HEK293 (cell line): ENCODE measurements around the gene INTS1.

Source experiments
- CTCF ChIA-PET: fragments of 350-600 bp; formaldehyde crosslinking; extraction: SDS; loops from one replicate; lab custom pipeline; 2021; ENCODE audit warnings: antibody characterized with exemption; lab: Yijun Ruan, JAX
- POLR2A ChIA-PET: fragments of 300-600 bp; formaldehyde crosslinking; extraction: SDS; loops from one replicate; lab custom pipeline; 2020; ENCODE audit warnings: antibody characterized with exemption, inconsistent platforms; lab: Yijun Ruan, JAX
- H3K27ac ChIP-seq: fragments of 200-500 bp; sonication (Bioruptor generic); 2 replicates; pipeline ENCODE4 v1.5.1; 2014; ENCODE audit warnings: low read depth, low read length, control low read depth, inconsistent platforms; ENCODE audit errors: extremely low read depth
- H3K36me3 ChIP-seq, 2 experiments: fragments of 200-500 bp in 1 of 2; sonication (Bioruptor generic) in 1 of 2; 1 replicate in 1 of 2; 2 replicates in 1 of 2; pipeline ENCODE4 v1.5.1; 2014 to 2017; ENCODE audit warnings: inconsistent platforms in 2 of 2, low read length in 2 of 2; ENCODE audit not compliant: control insufficient read depth in 2 of 2, insufficient read depth in 1 of 2
- H3K4me1 ChIP-seq: fragments of 200-500 bp; sonication (Bioruptor generic); 2 replicates; pipeline ENCODE4 v1.5.1; 2014; ENCODE audit warnings: mild to moderate bottlenecking, low read length, inconsistent platforms; ENCODE audit not compliant: control insufficient read depth, insufficient read depth
- H3K4me3 ChIP-seq: 2 replicates; pipeline ENCODE4 v1.5.1; 2011; ENCODE audit warnings: low read depth, mild to moderate bottlenecking, control low read depth, low read length, moderate library complexity
- H3K9me3 ChIP-seq: fragments of 200-500 bp; sonication (Bioruptor generic); 2 replicates; pipeline ENCODE4 v1.5.1; 2014; ENCODE audit warnings: low read depth, low read length, inconsistent platforms; ENCODE audit not compliant: control insufficient read depth, insufficient read depth
- BCL11A ChIP-seq: fragments of 450-650 bp; formaldehyde crosslinking; IDR thresholded peaks from 2 replicates; pipeline ENCODE4 v1.5.1; 2016; ENCODE audit warnings: low read depth, missing biosample characterization, missing genetic modification characterization
- GLIS1 ChIP-seq: fragments of 450-650 bp; formaldehyde crosslinking; IDR thresholded peaks from 2 replicates; pipeline ENCODE4 v1.5.1; 2016; ENCODE audit warnings: missing biosample characterization, missing genetic modification characterization
- HOXD13 ChIP-seq: sonication (generic); formaldehyde crosslinking; IDR thresholded peaks from 2 replicates; pipeline ENCODE4 v1.8.0; 2022; ENCODE audit warnings: missing genetic modification reagents, borderline replicate concordance
- KLF9 ChIP-seq: fragments of 450-650 bp; formaldehyde crosslinking; IDR thresholded peaks from 2 replicates; pipeline ENCODE4 v1.5.1; 2016; ENCODE audit warnings: missing biosample characterization, missing genetic modification characterization, low read depth
- MZF1 ChIP-seq: fragments of 450-650 bp; formaldehyde crosslinking; IDR thresholded peaks from 2 replicates; pipeline ENCODE4 v1.5.1; 2017; ENCODE audit warnings: missing biosample characterization, missing genetic modification characterization, borderline replicate concordance
- SETDB1 ChIP-seq: IDR thresholded peaks from one replicate; pipeline ENCODE4 v1.6.1; 2017; ENCODE audit warnings: mild to moderate bottlenecking, low read length, moderate library complexity, mixed read lengths; ENCODE audit not compliant: insufficient read length
- ZBTB7A ChIP-seq: fragments of 450-650 bp; formaldehyde crosslinking; IDR thresholded peaks from 2 replicates; pipeline ENCODE4 v1.5.1; 2016; ENCODE audit warnings: low read depth, missing biosample characterization, missing genetic modification characterization
- ZBTB8A ChIP-seq: fragments of 450-650 bp; formaldehyde crosslinking; IDR thresholded peaks from 2 replicates; pipeline ENCODE4 v1.5.1; 2016; ENCODE audit warnings: missing biosample characterization, missing genetic modification characterization
- ZFHX2 ChIP-seq: fragments of 450-650 bp; formaldehyde crosslinking; conservative IDR thresholded peaks from 2 replicates; pipeline ENCODE4 v1.5.1; 2016; ENCODE audit warnings: missing biosample characterization, missing genetic modification characterization
- ZIC2 ChIP-seq: fragments of 450-650 bp; formaldehyde crosslinking; IDR thresholded peaks from 2 replicates; pipeline ENCODE4 v1.5.1; 2016; ENCODE audit warnings: missing biosample characterization, missing genetic modification characterization
- ZNF175 ChIP-seq: fragments of 450-650 bp; formaldehyde crosslinking; IDR thresholded peaks from 2 replicates; pipeline ENCODE4 v1.5.1; 2016; ENCODE audit warnings: missing biosample characterization, missing genetic modification characterization
- ZNF274 ChIP-seq, 2 experiments: fragments of 200-500 bp in 1 of 2; fragments of 450-650 bp in 1 of 2; sonication (Bioruptor generic) in 1 of 2; formaldehyde crosslinking in 1 of 2; IDR thresholded peaks; 2 replicates each; pipeline versions ENCODE4 v1.5.1 to v1.6.1; 2014 to 2016; ENCODE audit warnings: borderline replicate concordance in 1 of 2, inconsistent platforms in 1 of 2, low read length in 1 of 2, missing biosample characterization in 1 of 2, missing genetic modification characterization in 1 of 2
- ZNF423 ChIP-seq: fragments of 450-650 bp; formaldehyde crosslinking; IDR thresholded peaks from 2 replicates; pipeline ENCODE4 v1.5.1; 2016; ENCODE audit warnings: missing biosample characterization, missing genetic modification characterization
- ZNF610 ChIP-seq: fragments of 450-650 bp; formaldehyde crosslinking; IDR thresholded peaks from 2 replicates; pipeline ENCODE4 v1.5.1; 2016; ENCODE audit warnings: missing biosample characterization, missing genetic modification characterization, borderline replicate concordance
- ZNF626 ChIP-seq: fragments of 450-650 bp; sonication (Bioruptor Pico); formaldehyde crosslinking; IDR thresholded peaks from 2 replicates; pipeline ENCODE4 v1.5.1; 2018; ENCODE audit warnings: missing biosample characterization, missing genetic modification characterization, inconsistent platforms
- ZNF830 ChIP-seq: fragments of 450-650 bp; IDR thresholded peaks from 2 replicates; pipeline ENCODE4 v1.5.0; 2018; ENCODE audit warnings: missing biosample characterization, missing genetic modification characterization, low read depth, mild to moderate bottlenecking, moderate library complexity
- TF ChIP-seq, protein P1 (sequence below): IDR thresholded peaks from 2 replicates; pipeline ENCODE4 v1.6.1; 2011; ENCODE audit warnings: mild to moderate bottlenecking, low read depth, low read length, borderline replicate concordance
- TF ChIP-seq, protein P2 (sequence below): fragments of 450-650 bp; formaldehyde crosslinking; conservative IDR thresholded peaks from 2 replicates; pipeline ENCODE4 v1.5.1; 2016; ENCODE audit warnings: low read depth, missing biosample characterization, missing genetic modification characterization
- TF ChIP-seq, protein P3 (sequence below): fragments of 450-650 bp; formaldehyde crosslinking; IDR thresholded peaks from 2 replicates; pipeline ENCODE4 v1.5.1; 2016; ENCODE audit warnings: missing biosample characterization, missing genetic modification characterization
- TF ChIP-seq, protein P4 (sequence below): fragments of 450-650 bp; formaldehyde crosslinking; IDR thresholded peaks from 2 replicates; pipeline ENCODE4 v1.5.1; 2016; ENCODE audit warnings: missing biosample characterization, missing genetic modification characterization

Gene INTS1

DNA sequence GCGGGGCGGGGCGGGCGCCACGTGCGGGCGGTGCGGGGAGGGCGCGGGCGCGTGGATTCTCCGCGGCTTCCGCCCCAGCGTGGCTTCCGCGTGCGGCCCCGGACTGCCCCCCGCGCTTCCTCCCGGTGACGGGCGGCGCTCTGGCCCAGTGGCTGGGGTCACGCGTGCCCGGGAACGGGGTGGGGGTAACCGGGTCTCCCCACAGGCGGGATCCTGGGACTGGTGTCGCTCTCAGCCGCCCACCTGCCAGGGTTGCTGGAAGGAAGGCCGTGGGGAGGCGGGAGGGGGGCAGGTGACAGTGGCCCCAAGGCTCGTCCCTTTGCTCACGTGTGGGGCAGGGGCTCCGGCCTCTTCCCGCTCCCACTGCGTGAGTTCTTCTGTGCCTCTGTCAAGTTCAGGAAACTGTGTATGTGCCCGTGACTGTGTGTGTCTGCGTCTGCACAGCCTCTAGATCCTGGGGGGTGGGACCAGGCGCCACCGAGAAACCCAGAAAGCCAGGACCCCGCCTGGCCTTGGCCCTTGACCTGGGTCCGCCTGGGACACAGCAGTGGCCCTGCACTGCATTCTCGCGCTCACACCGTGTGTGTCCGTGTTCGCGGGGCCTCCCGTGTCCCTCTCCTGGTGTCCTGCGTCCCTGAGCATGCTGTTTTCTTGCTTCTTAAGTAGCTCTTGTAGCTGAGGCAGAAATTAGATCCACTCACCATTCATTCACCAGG, 27.2 kb upstream of the INTS1 start (continued):
- TF ChIP-seq, protein P1, sequence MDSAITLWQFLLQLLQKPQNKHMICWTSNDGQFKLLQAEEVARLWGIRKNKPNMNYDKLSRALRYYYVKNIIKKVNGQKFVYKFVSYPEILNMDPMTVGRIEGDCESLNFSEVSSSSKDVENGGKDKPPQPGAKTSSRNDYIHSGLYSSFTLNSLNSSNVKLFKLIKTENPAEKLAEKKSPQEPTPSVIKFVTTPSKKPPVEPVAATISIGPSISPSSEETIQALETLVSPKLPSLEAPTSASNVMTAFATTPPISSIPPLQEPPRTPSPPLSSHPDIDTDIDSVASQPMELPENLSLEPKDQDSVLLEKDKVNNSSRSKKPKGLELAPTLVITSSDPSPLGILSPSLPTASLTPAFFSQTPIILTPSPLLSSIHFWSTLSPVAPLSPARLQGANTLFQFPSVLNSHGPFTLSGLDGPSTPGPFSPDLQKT: no peak
- TF ChIP-seq ZFHX2 (tag by site-specific recombination) (no peak), ZBTB8A (tag by site-specific recombination) (no peak), ZIC2 (tag by site-specific recombination) (peak; percentile 56)

DNA sequence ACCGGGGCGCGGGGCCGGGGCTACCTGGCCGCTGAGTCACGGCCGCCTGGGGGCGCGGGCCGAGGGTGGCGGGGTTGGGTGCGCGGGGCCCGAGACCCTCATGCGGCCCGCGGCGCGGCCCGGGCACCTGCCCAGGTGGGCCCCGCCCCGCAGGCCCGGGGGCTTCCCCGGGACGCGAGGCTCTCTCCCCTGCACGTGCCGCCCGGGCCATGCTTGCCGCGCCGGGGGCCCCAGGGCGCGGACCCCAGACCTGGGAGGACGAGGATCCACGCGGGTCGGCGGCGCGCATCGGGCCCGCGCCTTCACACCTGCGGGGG, 26.7 kb upstream of the INTS1 start:
- CTCF ChIA-PET: no interaction called here

DNA sequence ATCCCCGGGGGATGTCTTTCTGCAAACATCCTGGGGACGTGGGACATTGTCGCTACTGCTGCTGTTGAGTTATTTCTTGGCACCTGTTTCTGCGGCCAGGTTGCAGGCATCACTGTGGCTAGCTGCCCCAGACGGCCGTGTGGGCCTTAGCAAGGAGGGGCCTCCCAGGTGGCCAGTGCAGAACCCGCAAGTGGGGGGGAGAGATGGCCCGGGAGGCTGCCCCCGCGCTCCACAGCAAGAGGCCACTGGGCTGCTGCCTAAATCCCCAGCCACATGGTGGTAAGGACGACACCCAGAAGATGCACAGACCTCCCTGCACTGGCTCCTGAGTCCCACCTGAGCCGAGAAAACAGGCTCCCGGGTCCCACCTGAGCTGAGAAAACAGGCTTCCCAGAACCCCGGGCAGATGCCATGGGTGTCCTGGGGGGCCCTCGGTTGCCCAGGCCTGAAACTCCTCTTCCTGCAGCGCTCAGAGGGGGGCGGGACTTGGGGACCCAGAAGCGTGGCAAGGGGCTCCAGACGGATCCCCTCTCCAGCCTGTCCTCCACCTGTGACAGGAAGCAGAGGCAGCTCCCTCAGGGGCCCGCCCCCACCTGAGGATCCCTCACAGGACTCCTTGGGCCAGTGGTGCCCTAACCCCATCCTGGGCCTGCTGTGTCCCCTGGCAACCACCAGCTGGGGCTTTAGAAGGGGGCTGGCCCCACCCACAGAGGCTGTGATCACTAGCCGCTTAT, 25.4 kb upstream of the INTS1 start:
- H3K4me3 ChIP-seq: no peak overlapping the region
- H3K36me3 ChIP-seq: no peaks in the 10 kb centered on the region
- ChIA-PET POLR2A (no interaction called here), CTCF (no interaction called here)
- no peaks in the 10 kb centered on the region for H3K9me3 ChIP-seq
- H3K27ac ChIP-seq: no peak overlapping the region
- H3K4me1 ChIP-seq: peaks cover 17% of the 10 kb centered on the region
- TF ChIP-seq, protein P2, sequence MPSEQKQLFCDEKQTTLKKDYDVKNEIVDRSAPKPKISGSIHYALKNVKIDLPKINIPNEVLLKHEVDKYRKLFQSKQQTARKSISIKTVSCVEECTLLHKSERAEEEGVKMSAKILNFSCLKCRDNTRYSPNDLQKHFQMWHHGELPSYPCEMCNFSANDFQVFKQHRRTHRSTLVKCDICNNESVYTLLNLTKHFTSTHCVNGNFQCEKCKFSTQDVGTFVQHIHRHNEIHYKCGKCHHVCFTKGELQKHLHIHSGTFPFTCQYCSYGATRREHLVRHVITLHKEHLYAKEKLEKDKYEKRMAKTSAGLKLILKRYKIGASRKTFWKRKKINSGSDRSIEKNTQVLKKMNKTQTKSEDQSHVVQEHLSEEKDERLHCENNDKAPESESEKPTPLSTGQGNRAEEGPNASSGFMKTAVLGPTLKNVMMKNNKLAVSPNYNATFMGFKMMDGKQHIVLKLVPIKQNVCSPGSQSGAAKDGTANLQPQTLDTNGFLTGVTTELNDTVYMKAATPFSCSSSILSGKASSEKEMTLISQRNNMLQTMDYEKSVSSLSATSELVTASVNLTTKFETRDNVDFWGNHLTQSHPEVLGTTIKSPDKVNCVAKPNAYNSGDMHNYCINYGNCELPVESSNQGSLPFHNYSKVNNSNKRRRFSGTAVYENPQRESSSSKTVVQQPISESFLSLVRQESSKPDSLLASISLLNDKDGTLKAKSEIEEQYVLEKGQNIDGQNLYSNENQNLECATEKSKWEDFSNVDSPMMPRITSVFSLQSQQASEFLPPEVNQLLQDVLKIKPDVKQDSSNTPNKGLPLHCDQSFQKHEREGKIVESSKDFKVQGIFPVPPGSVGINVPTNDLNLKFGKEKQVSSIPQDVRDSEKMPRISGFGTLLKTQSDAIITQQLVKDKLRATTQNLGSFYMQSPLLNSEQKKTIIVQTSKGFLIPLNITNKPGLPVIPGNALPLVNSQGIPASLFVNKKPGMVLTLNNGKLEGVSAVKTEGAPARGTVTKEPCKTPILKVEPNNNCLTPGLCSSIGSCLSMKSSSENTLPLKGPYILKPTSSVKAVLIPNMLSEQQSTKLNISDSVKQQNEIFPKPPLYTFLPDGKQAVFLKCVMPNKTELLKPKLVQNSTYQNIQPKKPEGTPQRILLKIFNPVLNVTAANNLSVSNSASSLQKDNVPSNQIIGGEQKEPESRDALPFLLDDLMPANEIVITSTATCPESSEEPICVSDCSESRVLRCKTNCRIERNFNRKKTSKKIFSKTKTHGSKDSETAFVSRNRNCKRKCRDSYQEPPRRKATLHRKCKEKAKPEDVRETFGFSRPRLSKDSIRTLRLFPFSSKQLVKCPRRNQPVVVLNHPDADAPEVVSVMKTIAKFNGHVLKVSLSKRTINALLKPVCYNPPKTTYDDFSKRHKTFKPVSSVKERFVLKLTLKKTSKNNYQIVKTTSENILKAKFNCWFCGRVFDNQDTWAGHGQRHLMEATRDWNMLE (tag by site-specific recombination): no peak
- TF ChIP-seq, protein P3, sequence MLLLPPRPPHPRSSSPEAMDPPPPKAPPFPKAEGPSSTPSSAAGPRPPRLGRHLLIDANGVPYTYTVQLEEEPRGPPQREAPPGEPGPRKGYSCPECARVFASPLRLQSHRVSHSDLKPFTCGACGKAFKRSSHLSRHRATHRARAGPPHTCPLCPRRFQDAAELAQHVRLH: no peak
- TF ChIP-seq ZNF175: no peak
- no peak for TF ChIP-seq ZNF626
- no peak for TF ChIP-seq KLF9 (tag by site-specific recombination)
- no peak for TF ChIP-seq SETDB1
- TF ChIP-seq ZNF830: no peak
- TF ChIP-seq HOXD13: no peak
- no peak for TF ChIP-seq ZBTB7A (tag by site-specific recombination)
- no peak for TF ChIP-seq GLIS1
- no peak for TF ChIP-seq ZNF274 (IDR thresholded peaks at IDR 0.05; ENCODE audit: low read length)
- TF ChIP-seq ZNF274 (tag by site-specific recombination; IDR thresholded peaks at IDR 0.05; ENCODE audit: borderline replicate concordance): no peak
- TF ChIP-seq, protein P4, sequence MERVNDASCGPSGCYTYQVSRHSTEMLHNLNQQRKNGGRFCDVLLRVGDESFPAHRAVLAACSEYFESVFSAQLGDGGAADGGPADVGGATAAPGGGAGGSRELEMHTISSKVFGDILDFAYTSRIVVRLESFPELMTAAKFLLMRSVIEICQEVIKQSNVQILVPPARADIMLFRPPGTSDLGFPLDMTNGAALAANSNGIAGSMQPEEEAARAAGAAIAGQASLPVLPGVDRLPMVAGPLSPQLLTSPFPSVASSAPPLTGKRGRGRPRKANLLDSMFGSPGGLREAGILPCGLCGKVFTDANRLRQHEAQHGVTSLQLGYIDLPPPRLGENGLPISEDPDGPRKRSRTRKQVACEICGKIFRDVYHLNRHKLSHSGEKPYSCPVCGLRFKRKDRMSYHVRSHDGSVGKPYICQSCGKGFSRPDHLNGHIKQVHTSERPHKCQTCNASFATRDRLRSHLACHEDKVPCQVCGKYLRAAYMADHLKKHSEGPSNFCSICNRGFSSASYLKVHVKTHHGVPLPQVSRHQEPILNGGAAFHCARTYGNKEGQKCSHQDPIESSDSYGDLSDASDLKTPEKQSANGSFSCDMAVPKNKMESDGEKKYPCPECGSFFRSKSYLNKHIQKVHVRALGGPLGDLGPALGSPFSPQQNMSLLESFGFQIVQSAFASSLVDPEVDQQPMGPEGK: no peak
- no peak for TF ChIP-seq ZNF423
- no peak for TF ChIP-seq ZNF610 (tag by site-specific recombination)
- TF ChIP-seq MZF1 (tag by site-specific recombination): no peak
- TF ChIP-seq, all 188 proteins: peak for 0

More for the DNA sequence above, 26.7 kb upstream of the INTS1 start:
- H3K4me3 ChIP-seq: peak overlapping the region; percentile 71
- H3K27ac ChIP-seq: peak overlapping the region; percentile 50; the same call in 1 of the 2 replicates
- H3K4me1 ChIP-seq: peaks cover 17% of the 10 kb centered on the region
- TF ChIP-seq BCL11A (tag by site-specific recombination): no peak
- no peaks in the 10 kb centered on the region for H3K36me3 ChIP-seq
- POLR2A ChIA-PET: no interaction called here
- no peaks in the 10 kb centered on the region for H3K9me3 ChIP-seq
